Measurements from ENCODE around the gene COTL1. TPM values are rescaled to one million over a fixed set of nuclear protein-coding genes. Genes with fewer than 3 reads are reported as not detected.

COTL1 gene
- total and polyA plus RNA-seq, 2 of the 13 experiments (the other 11 are each of a cell fraction or from before 2014, with no cell fraction given) = 8.7 to 16.9 TPM

DNA sequence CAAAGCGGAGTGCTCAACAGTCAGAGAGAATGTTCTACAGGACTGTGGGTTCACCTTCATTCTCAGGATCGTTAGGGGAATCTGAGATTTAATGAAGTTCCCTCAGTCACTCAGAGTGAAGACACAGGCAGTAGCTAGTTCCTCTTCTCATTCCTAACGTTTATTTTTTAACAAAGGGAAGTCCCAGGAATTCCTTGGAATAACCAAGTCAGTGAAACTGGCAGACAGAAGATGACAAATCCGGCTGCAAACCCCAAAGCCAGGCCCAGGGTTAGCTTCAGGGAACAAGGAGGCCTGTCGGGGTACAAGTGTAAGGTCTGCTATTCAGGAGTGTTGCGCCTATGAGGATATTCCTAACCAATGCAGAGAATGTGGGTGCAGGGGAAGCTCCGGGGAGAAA lies 42.0 kb downstream of the COTL1 start:
- Histone ChIP-seq H3K9me3 (ENCODE audit: low read length) (no peaks in the 10 kb centered on the region), H3K27me3 (ENCODE audit: control insufficient read depth in 1 of 2, insufficient read depth in 2 of 2, low read length in 2 of 2) (no peaks in the 10 kb centered on the region), H3K27ac (ENCODE audit: extremely low read length, insufficient read depth, low read length) (no peak overlapping the region), H4K20me1 (ENCODE audit: insufficient read depth, low read length) (no peaks in the 10 kb centered on the region), H3K4me3 (replicated peaks in 1 of 3; ENCODE audit: insufficient read depth in 1 of 3, low read depth in 2 of 3, low read length in 3 of 3) (no peak overlapping the region), H3K79me2 (ENCODE audit: insufficient read depth, low read length) (no peaks in the 10 kb centered on the region), H2AFZ (ENCODE audit: low read length) (no peak overlapping the region), H3K4me2 (ENCODE audit: low read depth, low read length) (no peak overlapping the region), H3K9ac (ENCODE audit: insufficient read depth, low read depth, low read length) (no peak overlapping the region), H3K4me1 (ENCODE audit: insufficient read depth, low read length) (no peaks in the 10 kb centered on the region), H3K36me3 (replicated peaks in 1 of 2; ENCODE audit: control insufficient read depth in 1 of 2, insufficient read depth in 2 of 2, low read length in 2 of 2) (no peaks in the 10 kb centered on the region; a peak in 1 of 5 replicates)
- ChIA-PET CTCF (ENCODE audit: low intra/inter-chr PET ratio, low total read pairs) (no interaction called here), POLR2A (no interaction called here)
- DNase-seq (ENCODE audit: low spot score) = no peak
- FAIRE-seq = no peak
- WGBS (ENCODE audit: low lambda C conversion rate) = 86% methylated on average over 7 of the region's 7 CpGs
- in situ Hi-C loops (cut with HindIII; ENCODE audit: extremely low pct_ligation_motif_present, low pct_unique_long_range_greater_than_20kb) = no loop called here
- intact Hi-C loops (cut with micrococcal nuclease; ENCODE audit: unreplicated experiment) = no loop called here
- BruUV-seq (replicated peaks) = no TSS peak
- no peak for TF ChIP-seq AKNA (CRISPR knock-in tag; IDR thresholded peaks at IDR 0.05; ENCODE audit: borderline replicate concordance)
- no peak for TF ChIP-seq TEF (CRISPR knock-in tag; IDR thresholded peaks at IDR 0.05)
- TF ChIP-seq BRF2 (CRISPR knock-in tag; IDR thresholded peaks at IDR 0.05) = no peak
- no peak for TF ChIP-seq ZNF703 (CRISPR knock-in tag; IDR thresholded peaks at IDR 0.05; ENCODE audit: borderline replicate concordance)
- TF ChIP-seq ZNF224 (CRISPR knock-in tag; IDR thresholded peaks at IDR 0.05) = no peak
- no peak for TF ChIP-seq LCORL (IDR thresholded peaks at IDR 0.05)
- TF ChIP-seq LCORL (CRISPR knock-in tag; IDR thresholded peaks at IDR 0.05) = no peak
- no peak for TF ChIP-seq ARNTL (CRISPR knock-in tag; IDR thresholded peaks at IDR 0.05)
- TF ChIP-seq ZBTB21 (CRISPR knock-in tag; IDR thresholded peaks at IDR 0.05) = no peak
- TF ChIP-seq ZNF468 (CRISPR knock-in tag; IDR thresholded peaks at IDR 0.05) = no peak
- no peak for TF ChIP-seq PHF20 (CRISPR knock-in tag; IDR thresholded peaks at IDR 0.05)
- TF ChIP-seq ZNF207 (IDR thresholded peaks at IDR 0.05; ENCODE audit: borderline replicate concordance) = no peak
- TF ChIP-seq ZSCAN29 (CRISPR knock-in tag; conservative IDR thresholded peaks at IDR 0.05) = no peak
- ATAC-seq = no peak
